SK-N-SH (cell line): ENCODE data around the gene TARDBP. TPM values are rescaled to one million over a fixed set of nuclear protein-coding genes. Genes with fewer than 3 reads are reported as not detected.

Source experiments
- CTCF ChIA-PET: fragments of 300-600, 350-600 bp; formaldehyde crosslinking; extraction: SDS; loops from one replicate; lab custom pipeline; 2021; lab: Yijun Ruan, JAX
- POLR2A ChIA-PET: fragments of 350-600 bp; sonication (Branson Sonifier 250); formaldehyde crosslinking; extraction: SDS; loops from one replicate; lab custom pipeline; 2020; ENCODE audit warnings: antibody characterized with exemption, inconsistent platforms; lab: Yijun Ruan, JAX
- DNase-seq: peaks from one replicate; pipeline ENCODE4 v3.0.0; 2012
- H2AFZ ChIP-seq: fragments of 200-600 bp; sonication (generic); 2 replicates; pipeline ENCODE4 v1.8.1; 2016; ENCODE audit warnings: antibody characterized with exemption, mild to moderate bottlenecking, low read depth
- H3F3A ChIP-seq: fragments of 200-600 bp; sonication (generic); replicated peaks from 2 replicates; pipeline ENCODE3; 2016; ENCODE audit warnings: antibody characterized with exemption, mild to moderate bottlenecking; ENCODE audit not compliant: insufficient read depth
- H3K27ac ChIP-seq, 2 experiments: fragments of 200-500 bp in 1 of 2; fragments of 200-600 bp in 1 of 2; sonication (Bioruptor generic) in 1 of 2; sonication (generic), shearing (Covaris generic) in 1 of 2; 2 replicates each; pipeline versions ENCODE4 v1.5.1 to v1.6.1; 2014 to 2016; ENCODE audit warnings: low read depth in 2 of 2, inconsistent platforms in 1 of 2, low read length in 1 of 2, mild to moderate bottlenecking in 1 of 2, mixed read lengths in 1 of 2
- H3K27me3 ChIP-seq: fragments of 200-600 bp; sonication (generic), shearing (Covaris generic); 2 replicates; pipeline ENCODE4 v1.6.1; 2016; ENCODE audit warnings: mixed run types; ENCODE audit not compliant: insufficient read depth
- H3K36me3 ChIP-seq, 2 experiments: fragments of 200-500 bp in 1 of 2; fragments of 200-600 bp in 1 of 2; sonication (Bioruptor generic) in 1 of 2; sonication (generic) in 1 of 2; replicated peaks in 1 of 2; 2 replicates each; pipeline versions ENCODE3 to v1.5.1; 2014 to 2016; ENCODE audit warnings: low read length in 1 of 2, mild to moderate bottlenecking in 1 of 2; ENCODE audit not compliant: insufficient read depth in 2 of 2, control insufficient read depth in 1 of 2
- H3K4me1 ChIP-seq, 2 experiments: fragments of 200-500 bp in 1 of 2; fragments of 200-600 bp in 1 of 2; sonication (Bioruptor generic) in 1 of 2; sonication (generic), shearing (Covaris generic) in 1 of 2; 2 replicates each; pipeline versions ENCODE4 v1.5.1 to v1.6.1; 2014 to 2016; ENCODE audit warnings: low read depth in 1 of 2, low read length in 1 of 2, mixed run types in 1 of 2; ENCODE audit not compliant: insufficient read depth in 2 of 2, control insufficient read depth in 1 of 2
- H3K4me2 ChIP-seq: fragments of 200-600 bp; sonication (generic), shearing (Covaris generic); 2 replicates; pipeline ENCODE4 v1.6.1; 2017; ENCODE audit warnings: mixed run types
- H3K4me3 ChIP-seq, 2 experiments: fragments of 200-500 bp in 1 of 2; fragments of 200-600 bp in 1 of 2; sonication (Bioruptor generic) in 1 of 2; sonication (generic), shearing (Covaris generic) in 1 of 2; 2 replicates each; pipeline versions ENCODE4 v1.5.1 to v1.8.1; 2014 to 2016; ENCODE audit warnings: low read depth in 2 of 2, inconsistent platforms in 1 of 2, low read length in 1 of 2, mild to moderate bottlenecking in 1 of 2, mixed read lengths in 1 of 2, moderate library complexity in 1 of 2
- H3K79me2 ChIP-seq: fragments of 200-600 bp; sonication (generic); 2 replicates; pipeline ENCODE4 v1.8.1; 2017; ENCODE audit warnings: mild to moderate bottlenecking; ENCODE audit not compliant: insufficient read depth
- H3K9ac ChIP-seq: fragments of 200-600 bp; sonication (generic); 2 replicates; pipeline ENCODE4 v1.6.1; 2017; ENCODE audit warnings: mixed run types
- H3K9me2 ChIP-seq: fragments of 200-600 bp; sonication (generic); 2 replicates; pipeline ENCODE4 v1.6.1; 2017; ENCODE audit warnings: mixed run types
- H3K9me3 ChIP-seq: fragments of 200-600 bp; sonication (generic); 2 replicates; pipeline ENCODE4 v1.6.1; 2017; ENCODE audit warnings: mixed run types, mild to moderate bottlenecking, moderate library complexity
- H4K20me1 ChIP-seq: fragments of 200-600 bp; sonication (generic); 2 replicates; pipeline ENCODE4 v1.6.1; 2017; ENCODE audit warnings: mild to moderate bottlenecking, mixed run types; ENCODE audit not compliant: insufficient read depth
- CHD2 ChIP-seq: fragments of 150-350 bp; IDR thresholded peaks from 2 replicates; pipeline ENCODE4 v1.6.1; 2018; ENCODE audit warnings: low read length; ENCODE audit not compliant: partially characterized antibody
- CTCF ChIP-seq: fragments of 200-600 bp; sonication (generic); IDR thresholded peaks from 2 replicates; pipeline ENCODE4 v1.6.1; 2017; ENCODE audit warnings: antibody characterized with exemption, mild to moderate bottlenecking, moderate library complexity
- ELF1 ChIP-seq: IDR thresholded peaks from 2 replicates; pipeline ENCODE4 v1.4.0; 2012
- EP300 ChIP-seq, 2 experiments: IDR thresholded peaks; 2 replicates each; pipeline versions ENCODE4 v1.4.0 to v1.6.1; 2012; ENCODE audit warnings: borderline replicate concordance in 1 of 2, low read depth in 1 of 2, low read length in 1 of 2
- FOXJ3 ChIP-seq: sonication (generic); formaldehyde crosslinking; IDR thresholded peaks from 2 replicates; pipeline ENCODE4 v1.5.1; 2020; ENCODE audit warnings: mild to moderate bottlenecking, missing genetic modification reagents
- IRF3 ChIP-seq: fragments of 150-350 bp; IDR thresholded peaks from 2 replicates; pipeline ENCODE4 v1.6.1; 2016; ENCODE audit warnings: mild to moderate bottlenecking, low read depth, low read length
- JUND ChIP-seq: IDR thresholded peaks from 2 replicates; pipeline ENCODE4 v1.4.0; 2012
- MEF2A ChIP-seq: IDR thresholded peaks from 2 replicates; pipeline ENCODE4 v1.4.0; 2012; ENCODE audit warnings: low read depth, borderline replicate concordance
- MXI1 ChIP-seq: IDR thresholded peaks from 2 replicates; pipeline ENCODE4 v1.6.1; 2012; ENCODE audit warnings: mild to moderate bottlenecking, low read depth, low read length, improper control_type of control experiment
- NFIC ChIP-seq: IDR thresholded peaks from 2 replicates; pipeline ENCODE4 v1.4.0; 2012; ENCODE audit warnings: borderline replicate concordance
- NRF1 ChIP-seq: IDR thresholded peaks from 2 replicates; pipeline ENCODE4 v1.6.1; 2012; ENCODE audit warnings: low read depth, mild to moderate bottlenecking, low read length
- REST ChIP-seq: IDR thresholded peaks from 2 replicates; pipeline ENCODE4 v1.6.1; 2012; ENCODE audit warnings: mild to moderate bottlenecking, low read depth, low read length, moderate library complexity
- SMC3 ChIP-seq: IDR thresholded peaks from 2 replicates; pipeline ENCODE4 v1.6.1; 2012; ENCODE audit warnings: low read depth, low read length, improper control_type of control experiment
- TAF1 ChIP-seq: IDR thresholded peaks from 2 replicates; pipeline ENCODE4 v1.6.1; 2012; ENCODE audit warnings: low read depth, mild to moderate bottlenecking, low read length, moderate library complexity, borderline replicate concordance
- TCF12 ChIP-seq: IDR thresholded peaks from 2 replicates; pipeline ENCODE4 v1.4.0; 2012
- USF2 ChIP-seq: fragments of 150-350 bp; IDR thresholded peaks from 2 replicates; pipeline ENCODE4 v1.6.1; 2017; ENCODE audit warnings: antibody characterized with exemption, low read length, low read depth, borderline replicate concordance
- ZBTB33 ChIP-seq: IDR thresholded peaks from 2 replicates; pipeline ENCODE4 v1.4.0; 2012; ENCODE audit warnings: low read depth, borderline replicate concordance
- WGBS: methylation state at CpG from one replicate; pipeline ENCODE4 v1.1.6; 2017; ENCODE audit warnings: low lambda C conversion rate; 5-methylcytosine and 5-hydroxymethylcytosine counted together
- polyA plus RNA-seq, 3 experiments: library from polyadenylated mRNA; depleted of rRNA; stranded (reverse); fragments of >200 nt; gene quantifications; 2 replicates each; pipeline ENCODE4 v1.2.3, GENCODE V29; 2012

The TARDBP gene
- polyA plus RNA-seq, 1 of the 3 experiments (the other 2 are of a cell fraction) = 207 TPM

- H4K20me1 ChIP-seq = peaks cover 4% of the 10 kb centered on the region; the same call in 1 of the 2 replicates
- H3K9me2 ChIP-seq = no peaks in the 10 kb centered on the region
- 0 out of 4 replicates have a peak overlapping the region, but pooled peaks of 1 of the 2 experiments have one; percentile 6 for H3K27ac ChIP-seq
- H3K4me1 ChIP-seq = peaks cover 0 to 26% of the 10 kb centered on the region in 2 experiments; a peak in 1 of 4 replicates
- 100% methylated on average over 2 of the region's 22 CpGs for WGBS
- peaks cover 0 to 17% of the 10 kb centered on the region in 2 experiments for H3K36me3 ChIP-seq
- ChIA-PET POLR2A (no interaction called here), CTCF (interaction anchor here (1.4 to 10.0 kb wide), 2 partner anchors 16 to 591 kb away, joined by 4 to 118 read pairs; no protein-coding TSS in a partner anchor)
- peaks cover 20% of the 10 kb centered on the region for H3K79me2 ChIP-seq
- H3K4me2 ChIP-seq = no peak overlapping the region
- H3F3A ChIP-seq = no peaks in the 10 kb centered on the region
- H3K4me3 ChIP-seq = no peak overlapping the region
- H2AFZ ChIP-seq = no peak overlapping the region
- TF ChIP-seq CHD2 = no peak
- TF ChIP-seq FOXJ3 (CRISPR knock-in tag) = no peak
- no peak for TF ChIP-seq JUND
- no peak for TF ChIP-seq ELF1
- TF ChIP-seq ZBTB33 = no peak
- TF ChIP-seq MXI1 = no peak
- no peak for TF ChIP-seq EP300 (IDR thresholded peaks at IDR 0.05; ENCODE audit: borderline replicate concordance in 1 of 2, low read depth in 1 of 2, low read length in 1 of 2)
- no peak for TF ChIP-seq SMC3
- no peak for TF ChIP-seq CTCF
- TF ChIP-seq REST = no peak
- TF ChIP-seq TCF12 = no peak
- TF ChIP-seq USF2 = no peak
- no peak for TF ChIP-seq TAF1
- no peak for TF ChIP-seq NRF1
- no peak for TF ChIP-seq NFIC
- TF ChIP-seq IRF3 = no peak
- no peak for TF ChIP-seq MEF2A
- H3K27me3 ChIP-seq = no peaks in the 10 kb centered on the region
- no peak overlapping the region for H3K9ac ChIP-seq
- H3K9me3 ChIP-seq = no peaks in the 10 kb centered on the region
- DNase-seq = no peak
Observed at GRCh38 chr1:11054666-11055065, 42.2 kb downstream of the TARDBP start.
